BLaER1 (cell line): ENCODE data around the gene TCERG1L.
"Not testable (repeated sequence)": the region's sequence is repeated elsewhere in the genome, so short reads cannot be mapped to it uniquely, and the experiment has no call there.

Experiments
- H3K27ac ChIP-seq: shearing (Covaris generic); formaldehyde crosslinking; 2 replicates; pipeline ENCODE4 v1.8.1; 2022
- H3K27me3 ChIP-seq: shearing (Covaris generic); formaldehyde crosslinking; 2 replicates; pipeline ENCODE4 v1.8.1; 2022
- H3K36me3 ChIP-seq: shearing (Covaris generic); formaldehyde crosslinking; 2 replicates; pipeline ENCODE4 v1.8.1; 2022
- H3K4me1 ChIP-seq: shearing (Covaris generic); formaldehyde crosslinking; 2 replicates; pipeline ENCODE4 v1.8.1; 2022
- H3K4me2 ChIP-seq: shearing (Covaris generic); formaldehyde crosslinking; 2 replicates; pipeline ENCODE4 v1.8.1; 2022
- H3K4me3 ChIP-seq: shearing (Covaris generic); formaldehyde crosslinking; 2 replicates; pipeline ENCODE4 v1.8.1; 2022
- H3K9ac ChIP-seq: shearing (Covaris generic); formaldehyde crosslinking; 2 replicates; pipeline ENCODE4 v1.8.1; 2022
- H3K9me3 ChIP-seq: shearing (Covaris generic); formaldehyde crosslinking; 2 replicates; pipeline ENCODE4 v1.8.1; 2022
- H4K20me1 ChIP-seq: shearing (Covaris generic); formaldehyde crosslinking; 2 replicates; pipeline ENCODE4 v1.8.1; 2022
- Cebpa-rat ChIP-seq: shearing (Covaris generic); IDR thresholded peaks from 2 replicates; pipeline ENCODE4 v1.8.1; 2022

TCERG1L gene

DNA sequence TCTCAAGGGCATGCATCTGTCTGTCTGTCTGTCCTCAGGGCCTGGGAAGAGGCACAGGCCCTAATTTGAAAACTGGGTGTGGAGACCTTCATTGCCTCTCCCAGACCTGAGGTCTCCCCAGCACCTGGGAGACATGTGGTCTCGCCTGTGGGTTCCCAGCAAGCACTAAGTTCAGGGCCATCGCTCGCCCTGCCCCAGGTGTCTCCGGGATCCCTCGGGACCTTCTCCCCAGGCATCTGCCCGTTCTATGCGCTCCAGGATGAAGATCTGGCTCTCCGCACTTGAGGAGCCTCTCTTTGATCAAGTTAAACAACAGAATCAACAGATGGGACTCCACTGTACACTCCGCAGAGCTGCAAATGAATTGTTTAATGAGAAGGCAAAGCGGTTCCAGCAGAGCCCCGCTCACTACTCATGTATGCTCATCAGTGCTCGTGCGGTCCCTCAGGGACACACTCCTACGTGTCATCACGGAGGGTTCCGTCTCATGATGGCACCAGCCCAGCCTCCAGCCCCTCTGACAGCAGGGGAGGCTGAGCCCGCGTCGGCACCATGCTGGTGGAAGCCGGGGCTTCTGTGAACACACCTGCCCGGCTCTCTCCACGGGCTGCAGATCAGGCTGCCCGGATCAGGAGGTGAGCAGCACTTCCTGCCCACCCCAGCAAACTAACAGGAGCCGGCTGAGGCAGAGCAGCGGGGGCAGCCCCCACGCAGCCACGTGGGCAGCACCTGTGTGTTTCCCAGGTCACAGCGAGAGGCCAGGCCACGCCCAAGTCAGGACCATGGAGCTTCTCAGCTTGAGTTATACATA lies 132.8 kb downstream of the TCERG1L start:
- TF ChIP-seq Cebpa-rat = no peak
- Histone ChIP-seq H3K4me3 (peak overlapping the region; percentile 44), H3K4me2 (peak overlapping the region; percentile 82), H3K27ac (peak overlapping the region; percentile 64), H4K20me1 (no peaks in the 10 kb centered on the region), H3K27me3 (no peaks in the 10 kb centered on the region), H3K9ac (peak overlapping the region; percentile 51), H3K9me3 (no peaks in the 10 kb centered on the region), H3K36me3 (peaks cover 3% of the 10 kb centered on the region), H3K4me1 (peaks cover 86% of the 10 kb centered on the region)

DNA sequence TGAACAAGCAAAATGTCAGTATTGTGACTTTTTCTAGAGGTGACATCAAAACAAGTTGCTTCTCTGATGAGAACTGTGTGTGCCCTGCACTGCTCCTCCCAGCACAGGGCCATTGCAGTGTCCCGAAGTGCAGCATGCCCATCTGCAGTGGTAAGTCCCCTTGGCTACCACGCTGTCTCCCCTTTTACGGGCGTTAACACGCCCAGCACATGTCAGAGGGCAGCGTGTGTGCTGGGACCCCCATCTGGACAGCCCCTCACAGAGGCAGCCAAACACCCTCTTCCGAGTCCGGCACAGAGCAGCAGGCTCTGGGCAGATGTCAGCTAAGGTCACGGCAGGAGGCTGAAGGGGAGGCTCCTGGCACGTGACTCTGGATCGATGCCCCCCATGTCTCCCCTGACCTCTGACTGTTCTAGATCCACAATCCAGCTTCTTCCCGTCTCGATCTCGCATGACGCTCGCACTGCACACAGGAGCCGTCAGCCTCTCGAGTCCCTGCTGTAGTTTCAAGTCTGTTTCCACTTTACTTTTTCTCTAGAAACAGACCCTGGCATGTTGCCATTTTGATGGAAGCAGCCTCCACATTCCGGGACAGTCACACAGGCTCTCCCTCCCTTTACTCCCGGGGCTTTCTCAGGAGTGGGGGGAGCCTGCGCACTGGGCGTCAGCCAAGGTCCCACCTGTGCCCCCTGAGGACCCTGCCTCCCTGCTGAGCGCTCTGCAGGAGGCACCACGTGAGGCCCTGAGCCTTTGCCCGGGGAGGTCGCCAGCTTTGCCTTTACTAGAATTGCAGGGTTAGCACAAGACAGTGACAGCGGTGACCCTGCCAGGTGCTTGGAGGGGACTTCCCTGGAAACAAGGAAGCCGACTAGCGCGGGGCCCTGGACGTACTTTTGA lies 133.8 kb downstream of the TCERG1L start:
- H3K4me2 ChIP-seq = peak overlapping the region; percentile 82
- H3K27me3 ChIP-seq = no peaks in the 10 kb centered on the region
- peak overlapping the region; percentile 51; the same call in 1 of the 2 replicates for H3K9ac ChIP-seq
- no peak for TF ChIP-seq Cebpa-rat
- peak overlapping the region; percentile 64 for H3K27ac ChIP-seq
- H3K4me1 ChIP-seq = peaks cover 93% of the 10 kb centered on the region
- H3K4me3 ChIP-seq = no peak overlapping the region
- no peaks in the 10 kb centered on the region for H4K20me1 ChIP-seq
- no peaks in the 10 kb centered on the region for H3K9me3 ChIP-seq
- no peaks in the 10 kb centered on the region for H3K36me3 ChIP-seq

DNA sequence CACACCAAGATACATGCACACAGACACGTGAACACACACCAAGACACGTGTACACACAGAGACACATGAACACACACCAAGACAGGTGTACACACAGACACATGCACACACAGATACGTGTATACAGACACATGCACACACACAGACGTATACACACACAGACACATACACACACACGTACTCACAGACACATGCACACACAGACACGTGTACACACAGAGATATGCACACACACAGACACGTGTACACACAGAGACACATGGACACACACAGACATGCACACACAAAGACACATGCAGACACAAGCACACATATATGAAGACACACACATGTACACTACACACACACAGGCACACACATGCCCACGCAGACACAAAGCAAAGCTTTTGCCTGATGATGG lies 134.6 kb downstream of the TCERG1L start:
- Histone ChIP-seq H3K27me3 (no peaks in the 10 kb centered on the region), H3K36me3 (no peaks in the 10 kb centered on the region), H3K9me3 (no peaks in the 10 kb centered on the region), H3K4me2 (no peak overlapping the region), H3K4me3 (no peak overlapping the region), H3K27ac (peak overlapping the region; percentile 64), H3K4me1 (peaks cover 93% of the 10 kb centered on the region), H4K20me1 (no peaks in the 10 kb centered on the region), H3K9ac (no peak overlapping the region)
- TF ChIP-seq Cebpa-rat = no peak

DNA sequence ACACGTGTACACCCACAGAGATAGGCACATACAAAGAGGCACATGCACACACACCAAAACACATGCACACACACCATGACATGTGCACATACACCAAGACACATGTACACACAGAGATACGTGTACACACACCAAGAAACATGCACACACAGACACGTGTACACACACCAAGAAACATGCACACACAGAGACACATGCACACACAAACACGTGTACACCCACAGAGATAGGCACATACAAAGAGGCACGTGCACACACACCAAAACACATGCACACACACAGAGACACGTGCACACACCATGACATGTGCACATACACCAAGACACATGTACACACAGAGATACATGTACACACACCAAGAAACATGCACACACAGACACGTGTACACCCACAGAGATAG lies 135.2 kb downstream of the TCERG1L start:
- not testable (repeated sequence) for H3K27me3 ChIP-seq, H4K20me1 ChIP-seq, H3K9ac ChIP-seq, H3K27ac ChIP-seq, H3K4me3 ChIP-seq, H3K36me3 ChIP-seq, H3K9me3 ChIP-seq
- H3K4me1 ChIP-seq = peaks cover 93% of the 10 kb centered on the region
- peak overlapping the region; percentile 85 for H3K4me2 ChIP-seq

DNA sequence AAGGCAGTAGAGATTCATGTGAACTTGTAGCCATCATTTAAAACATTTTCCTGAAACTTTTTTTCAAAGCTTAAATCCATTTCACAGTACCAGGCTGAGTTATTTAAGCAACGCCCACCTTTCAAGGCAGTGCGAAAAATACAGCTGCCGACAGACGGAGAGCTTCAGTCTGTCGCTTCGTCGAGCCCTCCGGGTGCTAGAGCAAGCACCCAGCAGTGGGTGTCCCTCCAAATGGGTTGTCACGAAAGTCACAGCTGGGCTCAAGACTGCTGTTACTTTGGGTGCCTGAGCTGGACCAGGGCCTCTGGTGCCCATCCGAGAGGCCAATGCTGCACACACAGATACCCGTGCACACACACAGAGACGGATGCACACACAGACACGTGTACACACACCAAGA lies 135.6 kb downstream of the TCERG1L start:
- no peak for TF ChIP-seq Cebpa-rat
- no peak overlapping the region for H3K4me3 ChIP-seq
- H3K36me3 ChIP-seq = no peaks in the 10 kb centered on the region
- H3K4me1 ChIP-seq = peaks cover 93% of the 10 kb centered on the region
- no peaks in the 10 kb centered on the region for H3K27me3 ChIP-seq
- H3K27ac ChIP-seq = peak overlapping the region; percentile 80; the same call in 1 of the 2 replicates
- no peaks in the 10 kb centered on the region for H3K9me3 ChIP-seq
- peak overlapping the region; percentile 85 for H3K4me2 ChIP-seq
- no peaks in the 10 kb centered on the region for H4K20me1 ChIP-seq
- H3K9ac ChIP-seq = no peak overlapping the region

DNA sequence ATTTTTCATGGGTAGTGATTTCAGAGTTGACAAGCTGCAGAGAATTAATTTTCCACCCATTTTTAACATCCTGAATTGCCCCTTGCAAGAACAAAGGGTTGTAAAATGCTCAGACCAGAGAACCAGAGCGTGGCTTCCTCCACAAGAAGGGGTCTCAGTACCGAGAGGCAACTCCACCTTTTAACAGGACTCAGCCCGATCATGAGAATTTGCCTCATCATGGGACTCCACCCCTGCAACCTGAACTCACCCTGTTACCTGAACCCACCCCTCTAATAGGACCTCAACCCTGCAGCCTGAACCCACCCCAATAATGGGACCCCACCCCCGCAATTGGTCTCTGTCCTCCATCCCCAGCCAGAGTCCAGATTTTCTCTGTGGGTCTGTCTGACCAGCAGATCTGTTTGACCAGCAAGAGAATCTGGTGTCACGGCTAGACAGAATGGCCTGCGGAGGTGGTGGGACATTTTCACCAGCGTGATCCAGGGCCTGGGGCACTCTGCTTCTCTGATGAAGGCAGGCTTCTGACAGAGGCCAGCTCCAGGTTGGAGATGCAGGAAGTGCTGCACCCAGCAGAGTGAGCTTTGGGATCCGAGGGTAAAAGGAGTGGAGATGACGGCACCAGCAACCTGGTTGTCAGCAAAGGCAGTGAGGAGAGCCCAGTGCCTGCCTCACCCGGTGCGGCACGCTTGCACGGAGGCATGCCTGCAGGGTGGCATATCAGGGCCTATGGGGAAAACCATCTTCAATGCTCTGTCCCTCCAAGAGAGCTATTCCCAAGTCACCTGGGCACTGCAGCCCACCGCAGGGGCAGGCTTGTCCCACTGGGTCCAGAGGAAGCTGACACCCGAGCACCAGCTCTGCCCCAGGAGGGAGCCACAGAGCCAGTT lies 136.6 kb downstream of the TCERG1L start:
- Histone ChIP-seq H3K27me3 (no peaks in the 10 kb centered on the region), H4K20me1 (no peaks in the 10 kb centered on the region), H3K36me3 (no peaks in the 10 kb centered on the region), H3K27ac (peak overlapping the region; percentile 80), H3K4me2 (peak overlapping the region; percentile 85), H3K9me3 (no peaks in the 10 kb centered on the region), H3K4me3 (peak overlapping the region; percentile 31; the same call in 1 of the 2 replicates), H3K4me1 (peaks cover 93% of the 10 kb centered on the region), H3K9ac (peak overlapping the region; percentile 56)
- no peak for TF ChIP-seq Cebpa-rat

DNA sequence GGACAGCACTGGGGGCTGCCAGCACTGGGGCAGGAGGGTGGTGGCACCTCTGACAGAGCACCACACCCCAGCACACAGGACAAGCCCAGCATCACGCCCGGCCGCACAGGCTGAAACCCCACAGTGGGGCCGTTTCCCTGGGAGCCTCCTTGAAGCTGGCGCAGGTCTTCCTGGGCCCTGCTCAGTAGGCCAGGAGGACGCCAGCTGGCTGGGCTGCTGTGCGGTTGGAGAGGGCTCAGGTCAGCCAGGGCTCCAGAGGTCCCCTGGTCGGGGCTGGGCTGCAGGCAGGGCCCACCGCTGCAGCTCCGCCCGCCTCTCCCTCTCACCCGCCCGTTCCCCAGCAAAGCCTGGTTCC lies 137.3 kb downstream of the TCERG1L start:
- Histone ChIP-seq H3K9me3 (no peaks in the 10 kb centered on the region), H3K36me3 (no peaks in the 10 kb centered on the region), H4K20me1 (no peaks in the 10 kb centered on the region), H3K4me3 (peak overlapping the region; percentile 31; the same call in 1 of the 2 replicates), H3K27ac (peak overlapping the region; percentile 80), H3K4me2 (peak overlapping the region; percentile 85), H3K9ac (peak overlapping the region; percentile 56), H3K4me1 (peaks cover 93% of the 10 kb centered on the region), H3K27me3 (no peaks in the 10 kb centered on the region)
- no peak for TF ChIP-seq Cebpa-rat

DNA sequence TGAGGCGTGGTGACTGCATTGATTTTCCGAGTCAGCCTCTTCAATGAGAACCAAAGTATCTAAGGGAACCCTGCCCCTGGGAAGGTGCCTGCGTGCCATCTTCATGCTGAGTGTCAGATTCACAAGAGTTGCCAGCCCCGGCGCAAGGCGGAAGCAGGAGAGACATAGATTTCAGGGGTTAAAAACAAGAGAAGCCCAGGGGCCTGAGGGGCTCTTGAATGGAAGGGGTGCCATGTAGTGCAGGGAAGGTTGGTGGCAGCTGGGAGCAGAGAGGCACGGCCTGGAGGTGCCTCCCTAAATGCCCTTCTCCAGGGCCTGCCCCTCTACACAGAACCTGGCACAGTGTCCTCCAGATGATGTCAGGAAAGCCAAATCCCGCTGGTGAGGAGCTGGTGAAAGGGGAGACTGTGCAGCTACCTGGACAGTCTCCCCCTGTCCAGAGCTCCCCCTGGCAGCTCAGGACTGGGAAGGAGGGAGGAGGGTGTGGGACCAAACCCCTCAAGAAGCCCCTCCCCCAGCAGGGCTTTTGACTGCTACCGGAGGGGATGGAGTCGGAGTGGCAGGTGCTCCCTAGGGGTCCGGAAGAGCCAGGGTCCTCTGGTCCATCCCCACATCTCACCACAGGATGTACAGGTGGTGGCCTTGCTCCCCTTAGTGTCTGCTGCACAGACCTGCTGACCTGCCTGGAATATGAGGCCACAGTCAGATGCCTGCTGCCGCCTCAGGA lies 137.9 kb downstream of the TCERG1L start:
- TF ChIP-seq Cebpa-rat = no peak
- H4K20me1 ChIP-seq = no peaks in the 10 kb centered on the region
- peak overlapping the region; percentile 56 for H3K9ac ChIP-seq
- peak overlapping the region; percentile 80 for H3K27ac ChIP-seq
- H3K36me3 ChIP-seq = 0 out of 2 replicates have a peak, but pooled peaks cover under 1% of the 10 kb centered on the region
- peaks cover 93% of the 10 kb centered on the region for H3K4me1 ChIP-seq
- H3K4me2 ChIP-seq = peak overlapping the region; percentile 85
- no peaks in the 10 kb centered on the region for H3K27me3 ChIP-seq
- H3K4me3 ChIP-seq = peak overlapping the region; percentile 31; the same call in 1 of the 2 replicates
- H3K9me3 ChIP-seq = no peaks in the 10 kb centered on the region

DNA sequence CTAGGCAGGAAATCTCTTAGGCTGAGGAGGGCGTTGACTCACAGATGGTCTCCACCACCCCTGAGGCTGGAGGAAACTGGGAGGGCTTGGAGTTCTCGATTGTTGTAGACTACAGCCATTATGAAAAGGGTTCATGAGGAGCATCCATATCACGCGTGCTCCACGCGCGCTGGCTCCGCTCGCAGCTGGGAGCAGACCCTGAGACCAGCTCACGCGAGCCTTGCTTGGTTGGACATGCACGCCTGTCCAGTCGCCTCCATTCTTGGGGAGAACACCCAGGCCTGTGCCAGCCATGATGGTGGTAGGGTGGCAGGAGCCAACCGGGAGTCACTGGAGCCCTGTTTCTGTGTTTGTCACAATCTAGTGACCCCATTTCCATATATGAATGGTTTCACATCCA lies 139.1 kb downstream of the TCERG1L start:
- no peaks in the 10 kb centered on the region for H3K9me3 ChIP-seq
- H4K20me1 ChIP-seq = no peaks in the 10 kb centered on the region
- no peak for TF ChIP-seq Cebpa-rat
- no peak overlapping the region for H3K9ac ChIP-seq
- H3K4me3 ChIP-seq = no peak overlapping the region; the same call in 1 of the 2 replicates
- H3K36me3 ChIP-seq = peaks cover 5% of the 10 kb centered on the region; the same call in 1 of the 2 replicates
- H3K27me3 ChIP-seq = no peaks in the 10 kb centered on the region
- H3K4me1 ChIP-seq = peaks cover 93% of the 10 kb centered on the region
- H3K27ac ChIP-seq = peak overlapping the region; percentile 44
- H3K4me2 ChIP-seq = peak overlapping the region; percentile 85
